Astrocyte (in vitro differentiated cells and primary cell): Measurements from ENCODE around the gene IKZF2.

ENCODE experiments used
- CTCF ChIP-seq: IDR thresholded peaks from 2 replicates; pipeline ENCODE4 v1.5.1; 2011; ENCODE audit warnings: low read depth, mild to moderate bottlenecking, inconsistent platforms, low read length, moderate library complexity; ENCODE audit not compliant: insufficient read depth
- EZH2 ChIP-seq: IDR thresholded peaks from 2 replicates; pipeline ENCODE4 v1.6.1; 2012; ENCODE audit warnings: mild to moderate bottlenecking, low read length, inconsistent platforms; ENCODE audit not compliant: insufficient read depth

- TF ChIP-seq EZH2 (no peak), CTCF (no peak)
Measured at GRCh38 chr2:212975333-212975732, 176.1 kb downstream of the IKZF2 start.
